Immature natural killer cell (primary cell): Measurements from ENCODE around the gene TFEB. TPM values are rescaled to one million over a fixed set of nuclear protein-coding genes. Genes with fewer than 3 reads are reported as not detected.

ENCODE experiments used
- DNase-seq, 3 donors: peaks; one replicate each; pipeline ENCODE4 v3.0.0; 2022; ENCODE audit warnings: mixed read lengths in 1 of 3
- H3K27ac Mint-ChIP-seq, 6 donors: one replicate each; pipeline ENCODE4 v1.8.0; 2020; ENCODE audit warnings: mixed read lengths in 6 of 6, mild to moderate bottlenecking in 5 of 6, inconsistent platforms in 4 of 6, moderate library complexity in 3 of 6
- H3K27me3 Mint-ChIP-seq, 3 donors: one replicate each; pipeline ENCODE4 v1.8.0; 2020 to 2021; ENCODE audit warnings: low read depth in 3 of 3, mild to moderate bottlenecking in 3 of 3, mixed read lengths in 3 of 3, moderate library complexity in 3 of 3, inconsistent platforms in 1 of 3
- H3K36me3 Mint-ChIP-seq, 3 donors: one replicate each; pipeline ENCODE4 v1.8.0; 2020; ENCODE audit warnings: mixed read lengths in 3 of 3, inconsistent platforms in 2 of 3, mild to moderate bottlenecking in 2 of 3
- H3K4me1 Mint-ChIP-seq, 2 donors: one replicate each; pipeline ENCODE4 v1.8.0; 2020; ENCODE audit warnings: inconsistent platforms in 2 of 2, mild to moderate bottlenecking in 2 of 2, mixed read lengths in 2 of 2, moderate library complexity in 1 of 2
- H3K4me3 Mint-ChIP-seq, 5 donors: one replicate each; pipeline ENCODE4 v1.8.0; 2020; ENCODE audit warnings: mild to moderate bottlenecking in 5 of 5, mixed read lengths in 5 of 5, inconsistent platforms in 3 of 5, moderate library complexity in 3 of 5
- H3K9me3 Mint-ChIP-seq, 6 donors: one replicate each; pipeline ENCODE4 v1.8.0; 2020; ENCODE audit warnings: mild to moderate bottlenecking in 6 of 6, mixed read lengths in 6 of 6, inconsistent platforms in 4 of 6, moderate library complexity in 3 of 6
- polyA plus RNA-seq, 3 donors: library from polyadenylated mRNA; unstranded; fragments of 300-500 nt; fragmentation: Illumina TruSeq; gene quantifications; one replicate each; pipeline ENCODE4 v1.2.3, GENCODE V29; 2021

TFEB gene
- polyA plus RNA-seq, 3 donors from 2014 or later, result 18.9 to 62.3 (median 23.9) TPM

DNA sequence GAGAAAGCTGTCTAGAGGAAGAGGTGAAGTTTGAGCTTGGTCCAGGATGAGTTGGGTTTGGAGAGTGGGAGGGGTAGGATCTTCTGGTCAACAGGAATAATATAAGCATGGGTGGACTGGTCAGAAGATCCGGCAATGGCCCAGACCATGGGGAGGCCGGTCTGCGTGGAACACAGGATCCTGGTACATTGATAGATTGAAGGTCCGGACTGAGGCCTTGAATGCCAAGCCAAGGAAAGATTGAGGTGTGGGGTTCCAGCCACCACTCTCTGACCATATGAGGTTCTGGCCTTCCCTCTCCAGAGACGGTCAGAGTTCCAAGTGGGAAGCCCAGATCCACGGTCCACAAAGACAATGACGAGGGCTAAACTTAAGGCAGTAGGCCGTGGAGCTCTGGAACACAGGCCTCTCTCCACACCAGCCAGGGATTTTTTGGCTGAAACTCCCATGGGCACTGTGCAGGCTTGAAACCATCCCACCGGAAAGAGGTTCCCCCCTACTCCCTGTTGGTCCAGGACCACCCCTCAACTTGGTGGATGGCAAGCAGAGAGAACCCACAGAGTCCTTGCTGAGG lies 94.0 kb downstream of the TFEB start:
- Mint-ChIP-seq H3K4me3 (no peak overlapping the region), H3K36me3 (no peaks in the 10 kb centered on the region), H3K4me1 (peaks cover 0 to 10% of the 10 kb centered on the region in 2 donors), H3K27me3 (peaks cover 5 to 11% (median 11%) of the 10 kb centered on the region in 3 donors), H3K9me3 (peaks cover 0 to 4% (median 0%) of the 10 kb centered on the region in 6 donors), H3K27ac (no peak overlapping the region)
- no peak for DNase-seq

- Mint-ChIP-seq H3K27ac (no peak overlapping the region), H3K4me3 (no peak overlapping the region), H3K36me3 (no peaks in the 10 kb centered on the region), H3K27me3 (peaks cover 8 to 13% (median 13%) of the 10 kb centered on the region in 3 donors), H3K9me3 (peaks cover 0 to 4% (median 0%) of the 10 kb centered on the region in 6 donors), H3K4me1 (peaks cover 0 to 12% of the 10 kb centered on the region in 2 donors)
- DNase-seq, result no peak
Measured at GRCh38 chr6:41640426-41640825, 95.0 kb downstream of the TFEB start.

GRCh38 chr6:41639809-41640371 lies 95.5 kb downstream of the TFEB start:
- no peaks in the 10 kb centered on the region for H3K36me3 Mint-ChIP-seq
- no peak overlapping the region for H3K27ac Mint-ChIP-seq
- peak overlapping the region; percentile 10 to 67 (median 32) for H3K4me3 Mint-ChIP-seq
- DNase-seq, result no peak
- H3K4me1 Mint-ChIP-seq, result peaks cover 5 to 17% of the 10 kb centered on the region in 2 donors
- H3K9me3 Mint-ChIP-seq, result peaks cover 0 to 4% (median 0%) of the 10 kb centered on the region in 6 donors
- peaks cover 11 to 17% (median 16%) of the 10 kb centered on the region in 3 donors for H3K27me3 Mint-ChIP-seq

- Mint-ChIP-seq H3K27ac (no peak overlapping the region), H3K36me3 (no peaks in the 10 kb centered on the region), H3K4me1 (peaks cover 12 to 24% of the 10 kb centered on the region in 2 donors), H3K4me3 (peak overlapping the region; percentile 10 to 67 (median 32)), H3K9me3 (peaks cover 0 to 4% (median 0%) of the 10 kb centered on the region in 6 donors), H3K27me3 (peaks cover 11 to 18% (median 17%) of the 10 kb centered on the region in 3 donors)
- DNase-seq, result no peak
Measured at GRCh38 chr6:41638935-41639808, 96.2 kb downstream of the TFEB start.

DNA sequence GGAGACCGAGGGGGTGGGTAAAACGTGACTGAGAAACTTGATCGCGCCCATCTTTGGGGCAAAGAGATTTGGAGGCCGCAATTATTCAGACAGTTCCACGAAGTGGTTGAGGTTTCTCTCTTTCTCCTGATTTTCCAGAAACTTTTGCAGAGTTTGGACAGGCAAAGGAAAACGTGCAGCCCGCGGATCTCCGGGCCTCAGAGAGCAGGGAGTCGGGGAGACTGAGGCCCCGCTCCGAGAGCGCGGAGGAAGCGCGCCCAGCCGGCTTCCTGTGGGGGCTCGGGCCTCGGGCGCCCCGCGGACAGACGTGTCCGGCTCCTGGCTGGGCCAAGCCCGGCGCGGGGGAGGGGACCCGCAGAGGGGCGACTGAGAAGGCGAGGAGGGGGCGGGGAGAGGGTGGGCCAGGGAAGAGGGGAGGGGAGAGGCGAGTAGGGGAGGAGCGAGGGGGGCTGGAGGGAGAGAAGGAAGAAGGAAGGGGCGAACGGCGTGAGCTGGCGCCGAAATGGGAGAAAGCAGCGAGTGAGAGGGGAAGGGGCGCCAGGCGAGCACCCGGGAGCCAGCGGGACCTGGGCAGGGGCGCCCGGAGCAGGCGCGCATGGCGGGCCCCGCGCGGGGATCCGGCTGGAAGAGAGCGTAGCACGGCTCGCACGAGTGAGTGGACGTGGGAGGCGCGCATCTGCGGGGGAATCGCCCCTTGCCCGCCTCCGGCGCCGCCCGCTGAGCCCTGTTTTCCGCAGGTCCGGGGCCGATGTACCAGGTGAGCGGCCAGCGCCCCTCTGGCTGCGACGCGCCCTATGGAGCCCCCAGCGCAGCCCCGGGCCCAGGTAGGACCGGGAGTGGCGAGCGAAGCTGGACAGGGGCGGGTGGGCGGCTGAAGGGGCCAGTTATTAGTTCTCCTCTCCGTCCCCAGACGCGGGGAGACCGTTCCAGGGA lies 97.1 kb downstream of the TFEB start, which contains the start of gene MDFI:
Gene MDFI, plus strand, starts transcription at position 467 of the 933 bp plus-strand sequence. Its CDS starts 282 bp downstream, at position 749.
- Mint-ChIP-seq H3K27me3 (peaks cover 11 to 19% (median 18%) of the 10 kb centered on the region in 3 donors), H3K27ac (no peak within 1 kb of the TSS), H3K36me3 (no peaks in the 10 kb centered on the region), H3K9me3 (peaks cover 0 to 4% (median 0%) of the 10 kb centered on the region in 6 donors), H3K4me1 (peaks cover 15 to 24% of the 10 kb centered on the region in 2 donors), H3K4me3 (peak within 1 kb of the TSS; percentile 63 to 73 (median 66))
- DNase-seq, result no peak

GRCh38 chr6:41637194-41638001 lies 98.0 kb downstream of the TFEB start:
- H3K27ac Mint-ChIP-seq, result no peak overlapping the region

GRCh38 chr6:41636833-41637193 lies 98.6 kb downstream of the TFEB start:
- H3K36me3 Mint-ChIP-seq, result no peaks in the 10 kb centered on the region
- no peaks in the 10 kb centered on the region for H3K9me3 Mint-ChIP-seq
- H3K4me1 Mint-ChIP-seq, result peaks cover 15 to 24% of the 10 kb centered on the region in 2 donors
- H3K27ac Mint-ChIP-seq, result no peak overlapping the region
- H3K4me3 Mint-ChIP-seq, result no peak overlapping the region
- peaks cover 11 to 19% (median 17%) of the 10 kb centered on the region in 3 donors for H3K27me3 Mint-ChIP-seq
- DNase-seq, result no peak

More at GRCh38 chr6:41637194-41638001, 98.0 kb downstream of the TFEB start:
- H3K4me1 Mint-ChIP-seq, result peaks cover 15 to 24% of the 10 kb centered on the region in 2 donors
- H3K27me3 Mint-ChIP-seq, result peaks cover 11 to 19% (median 17%) of the 10 kb centered on the region in 3 donors
- H3K4me3 Mint-ChIP-seq, result peak overlapping the region; percentile 63 to 73 (median 66)
- no peaks in the 10 kb centered on the region for H3K36me3 Mint-ChIP-seq
- peaks cover 0 to under 1% (median 0%) of the 10 kb centered on the region in 6 donors for H3K9me3 Mint-ChIP-seq
- DNase-seq, result no peak

- Mint-ChIP-seq H3K4me1 (peaks cover 15 to 24% of the 10 kb centered on the region in 2 donors), H3K36me3 (no peaks in the 10 kb centered on the region), H3K4me3 (no peak overlapping the region), H3K27me3 (peaks cover 11 to 18% (median 17%) of the 10 kb centered on the region in 3 donors), H3K9me3 (no peaks in the 10 kb centered on the region), H3K27ac (no peak overlapping the region)
- no peak for DNase-seq
Measured at GRCh38 chr6:41635365-41635764, 100.0 kb downstream of the TFEB start.

- H3K27me3 Mint-ChIP-seq, result peaks cover 7 to 18% (median 17%) of the 10 kb centered on the region in 3 donors
- H3K27ac Mint-ChIP-seq, result no peak overlapping the region
- H3K36me3 Mint-ChIP-seq, result no peaks in the 10 kb centered on the region
Measured at GRCh38 chr6:41634657-41635056, 100.8 kb downstream of the TFEB start.

More at GRCh38 chr6:41634657-41635056, 100.8 kb downstream of the TFEB start:
- peak overlapping the region in 1 of 5 donors; percentile 40 for H3K4me3 Mint-ChIP-seq
- H3K4me1 Mint-ChIP-seq, result peaks cover 15 to 23% of the 10 kb centered on the region in 2 donors
- H3K9me3 Mint-ChIP-seq, result no peaks in the 10 kb centered on the region
- DNase-seq, result peak in 1 of 3 donors; percentile 5

Other genes starting within 250 kb of the TFEB start
- gene FOXP4, start 189.2 kb downstream of the TFEB start, polyA plus RNA-seq, result under 1 TPM; 0.10 to 0.73 (median 0.68) TPM
- gene MDFI, start 97.1 kb downstream of the TFEB start, polyA plus RNA-seq, result not detected
- not detected for gene PGC, start 11.8 kb upstream of the TFEB start, polyA plus RNA-seq
- 1 to 10 TPM in 1 of 3 donors, under 1 TPM in 1, not detected in 1; 0.80 to 2.1 TPM for gene FRS3, start 44.3 kb upstream of the TFEB start, polyA plus RNA-seq
- gene PRICKLE4, start 45.2 kb upstream of the TFEB start, polyA plus RNA-seq, result not detected
- gene TOMM6, start 52.1 kb upstream of the TFEB start, polyA plus RNA-seq, result 100 to 1,000 TPM; 291 to 367 (median 304) TPM
- gene USP49, start 159.8 kb upstream of the TFEB start, polyA plus RNA-seq, result under 1 TPM; 0.22 to 0.94 (median 0.62) TPM
- gene MED20, start 185.5 kb upstream of the TFEB start, polyA plus RNA-seq, result 10 to 100 TPM in 2 of 3 donors, 1 to 10 TPM in 1; 5.9 to 11.5 (median 11.2) TPM
- 10 to 100 TPM; 10.1 to 16.5 (median 15.9) TPM for gene BYSL, start 185.9 kb upstream of the TFEB start, polyA plus RNA-seq
- 1,000 to 10,000 TPM in 2 of 3 donors, 100 to 1,000 TPM in 1; 782 to 1,087 (median 1,041) TPM for gene CCND3, start 206.2 kb upstream of the TFEB start, polyA plus RNA-seq